GM18526 (cell line): ENCODE measurements around the gene FAM120A.

Source experiments
- POLR2A ChIP-seq: IDR thresholded peaks from 3 replicates; pipeline ENCODE4 v1.6.1; 2011; ENCODE audit not compliant: insufficient read length; ENCODE audit errors: extremely low read depth

Gene FAM120A

DNA sequence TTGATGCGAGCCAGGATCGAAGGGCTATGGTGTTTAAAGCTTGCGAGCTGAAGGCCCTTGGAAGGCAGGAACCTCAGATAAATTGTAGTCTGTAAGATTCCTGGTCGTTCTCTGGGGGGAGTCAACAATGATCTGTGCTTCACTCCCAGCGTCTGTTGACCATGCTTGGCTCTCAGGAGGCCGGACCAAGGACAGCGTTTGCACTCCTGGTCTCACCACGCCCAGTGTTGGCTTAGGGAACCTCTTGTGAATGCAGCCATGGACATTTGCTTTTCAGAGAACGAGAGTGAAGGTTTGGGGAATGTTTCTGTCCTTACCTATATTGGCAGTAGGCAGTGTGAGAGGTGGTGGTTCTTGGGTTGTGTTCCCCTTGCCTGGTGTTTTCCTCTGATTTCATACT lies 62.1 kb downstream of the FAM120A start:
- no peak for TF ChIP-seq POLR2A

- no peak for TF ChIP-seq POLR2A
These were observed 65.8 kb downstream of the FAM120A start for GRCh38 chr9:93517331-93517730.

GRCh38 chr9:93520523-93520922 lies 69.0 kb downstream of the FAM120A start:
- no peak for TF ChIP-seq POLR2A

DNA sequence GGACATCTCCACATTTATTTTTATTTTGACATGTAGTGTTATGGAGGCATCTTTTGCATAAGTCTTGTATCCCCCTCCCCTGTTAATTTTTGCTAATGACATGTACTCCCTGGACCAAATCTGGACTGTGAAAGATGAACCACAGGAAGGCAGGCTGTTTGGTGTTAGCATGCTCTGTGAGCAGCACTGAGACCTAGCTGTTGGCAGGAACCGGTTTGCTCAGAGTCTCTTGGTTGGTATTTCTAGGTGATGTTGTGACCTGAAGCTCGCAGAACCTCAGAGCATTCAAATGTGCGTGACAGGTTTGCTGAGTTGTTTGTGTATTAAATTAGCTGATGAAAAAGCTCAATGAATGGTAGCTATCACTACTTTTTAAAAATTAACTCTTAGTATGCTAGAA lies 71.3 kb downstream of the FAM120A start:
- no peak for TF ChIP-seq POLR2A

DNA sequence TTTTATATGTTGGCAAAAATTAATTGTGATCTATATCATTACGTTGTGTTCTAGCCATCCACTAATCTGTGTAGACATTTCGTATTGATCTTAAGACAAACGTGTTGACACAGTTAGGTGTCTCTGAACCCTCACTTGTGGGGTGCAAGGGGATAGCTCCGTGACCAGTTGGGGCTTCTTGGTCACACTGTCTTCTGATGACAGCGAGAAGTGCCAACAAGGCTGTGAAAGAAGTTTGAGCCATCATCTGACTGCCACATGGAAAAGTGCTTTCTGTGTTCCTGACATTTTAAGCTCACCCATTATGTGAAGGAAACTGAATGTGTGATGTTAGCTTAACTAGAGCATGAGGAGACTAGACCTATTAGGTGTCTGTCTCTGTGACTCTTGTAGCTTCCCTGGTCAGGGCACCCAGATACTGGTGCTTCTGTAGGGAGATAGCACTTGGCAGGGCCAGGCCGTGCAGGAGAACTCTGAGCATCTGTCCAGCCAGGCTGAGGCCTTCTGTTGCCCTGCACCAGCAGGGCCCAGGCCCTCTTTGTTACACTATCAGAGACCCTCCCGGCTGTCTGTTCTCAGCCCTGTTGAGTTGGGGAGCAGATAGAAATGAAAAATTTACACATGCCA lies 72.1 kb downstream of the FAM120A start:
- TF ChIP-seq POLR2A: no peak

GRCh38 chr9:93525476-93525875 lies 74.0 kb downstream of the FAM120A start:
- no peak for TF ChIP-seq POLR2A

DNA sequence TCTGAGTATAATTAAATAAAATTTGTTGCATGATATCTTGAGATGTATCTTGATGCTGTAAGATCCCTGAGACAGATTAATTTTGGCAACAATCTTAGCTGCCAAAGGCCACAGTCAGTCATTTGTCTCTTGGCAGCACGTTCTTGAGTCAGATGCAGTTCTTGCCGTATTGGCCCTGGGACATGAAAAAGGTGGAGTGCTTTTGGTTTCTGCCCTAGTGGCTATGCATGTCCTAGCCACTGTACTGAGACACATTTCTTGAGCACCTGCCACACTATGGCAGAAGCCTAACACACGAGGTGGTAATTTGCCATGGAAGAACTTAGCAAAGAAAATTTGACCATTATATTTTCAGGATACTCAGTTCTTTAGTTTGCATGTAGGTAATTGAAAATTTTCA lies 79.9 kb downstream of the FAM120A start:
- no peak for TF ChIP-seq POLR2A

DNA sequence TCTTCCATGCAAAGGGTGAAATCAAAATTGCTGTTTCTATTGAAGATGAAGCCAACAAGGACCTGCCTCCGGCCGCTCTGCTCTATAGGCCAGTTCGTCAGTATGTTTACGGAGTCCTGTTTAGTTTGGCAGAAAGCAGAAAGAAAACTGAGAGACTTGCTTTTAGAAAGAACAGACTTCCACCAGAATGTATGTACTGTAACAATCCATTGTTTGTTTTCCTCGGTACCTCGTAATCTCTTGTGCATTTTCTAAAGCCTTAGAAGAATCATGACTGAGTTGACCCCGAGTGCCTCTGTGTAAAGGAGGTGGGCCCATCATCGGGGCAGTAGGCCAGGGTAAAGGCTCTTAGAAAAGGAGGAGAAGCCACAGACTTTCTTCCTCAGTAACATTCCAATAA lies 80.7 kb downstream of the FAM120A start:
- no peak for TF ChIP-seq POLR2A

DNA sequence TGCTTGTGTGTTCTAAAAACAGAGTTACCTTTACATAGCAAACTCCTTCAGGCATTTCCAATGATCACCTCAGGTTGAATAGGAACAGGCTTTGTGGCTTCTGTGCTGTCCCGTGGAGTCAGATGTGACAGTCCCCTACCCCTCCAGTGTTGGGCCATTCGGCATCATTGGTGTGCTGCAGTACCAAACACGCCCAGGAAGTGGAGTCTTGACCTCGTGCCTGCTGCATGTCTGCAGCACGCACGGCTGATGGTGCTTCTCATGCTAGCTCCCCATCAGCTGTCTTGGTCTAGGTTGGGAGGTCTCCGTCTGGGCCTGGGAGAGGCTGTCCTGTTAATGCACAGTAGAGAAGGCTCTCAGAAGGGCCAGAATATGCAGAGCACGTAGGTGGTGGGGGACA lies 82.4 kb downstream of the FAM120A start:
- no peak for TF ChIP-seq POLR2A

- TF ChIP-seq POLR2A: no peak
These were observed 84.7 kb downstream of the FAM120A start for GRCh38 chr9:93536167-93536566.

GRCh38 chr9:93536874-93537273 lies 85.4 kb downstream of the FAM120A start:
- no peak for TF ChIP-seq POLR2A

DNA sequence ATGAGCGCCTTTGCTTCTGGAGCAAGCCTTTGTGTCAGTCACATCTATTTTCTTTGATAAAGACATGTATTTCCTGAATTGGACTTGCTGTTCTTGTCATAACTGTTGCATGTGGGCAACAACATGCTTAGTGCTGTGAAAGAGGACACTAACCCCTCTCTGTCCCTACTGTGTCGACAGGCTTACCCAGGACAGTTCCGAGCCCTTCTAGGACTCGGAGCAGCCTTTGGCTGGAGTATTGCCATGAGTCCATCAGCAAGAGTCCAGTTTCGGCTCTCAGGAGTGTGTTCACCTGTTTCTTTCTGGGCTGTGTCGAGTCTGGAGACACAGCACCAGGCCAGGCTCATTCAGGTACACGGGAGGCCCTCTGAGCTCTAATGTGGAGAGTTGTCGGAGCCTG lies 88.8 kb downstream of the FAM120A start:
- no peak for TF ChIP-seq POLR2A

- TF ChIP-seq POLR2A: no peak
These were observed 89.5 kb downstream of the FAM120A start for GRCh38 chr9:93541005-93541404.

GRCh38 chr9:93541581-93542349 lies 90.3 kb downstream of the FAM120A start:
- no peak for TF ChIP-seq POLR2A

- no peak for TF ChIP-seq POLR2A
These were observed 91.6 kb downstream of the FAM120A start for GRCh38 chr9:93543117-93543516.

DNA sequence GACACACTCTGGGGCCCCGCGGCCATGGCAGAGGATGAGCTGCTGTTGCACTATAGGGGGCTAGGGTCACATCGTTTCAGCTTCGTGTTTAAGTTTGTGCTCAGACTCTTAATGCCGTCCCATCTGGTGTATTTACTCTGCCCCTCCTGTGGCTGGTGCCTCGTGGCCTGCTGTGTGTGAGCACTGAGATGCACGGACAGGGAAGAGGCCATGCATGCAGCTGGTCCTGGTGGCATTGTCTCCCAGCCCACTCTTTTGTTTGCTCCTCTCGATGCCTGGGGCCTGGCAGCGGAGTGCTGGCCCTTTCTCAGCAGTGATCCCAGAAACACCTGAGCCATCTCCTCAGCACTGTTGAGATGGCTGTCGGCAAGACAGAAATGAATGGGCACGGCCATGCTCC lies 94.9 kb downstream of the FAM120A start:
- TF ChIP-seq POLR2A: no peak

- no peak for TF ChIP-seq POLR2A
These were observed 98.1 kb downstream of the FAM120A start for GRCh38 chr9:93549611-93550010.
